KG1 (cell line): ENCODE measurements around the gene EXOC2.
"Not testable (repeated sequence)": the region's sequence is repeated elsewhere in the genome, so short reads cannot be mapped to it uniquely, and the experiment has no call there.

ENCODE experiments used
- DNase-seq: peaks from one replicate; lab custom pipeline; 2025; lab: John Stamatoyannopoulos, UW

Gene EXOC2

DNA sequence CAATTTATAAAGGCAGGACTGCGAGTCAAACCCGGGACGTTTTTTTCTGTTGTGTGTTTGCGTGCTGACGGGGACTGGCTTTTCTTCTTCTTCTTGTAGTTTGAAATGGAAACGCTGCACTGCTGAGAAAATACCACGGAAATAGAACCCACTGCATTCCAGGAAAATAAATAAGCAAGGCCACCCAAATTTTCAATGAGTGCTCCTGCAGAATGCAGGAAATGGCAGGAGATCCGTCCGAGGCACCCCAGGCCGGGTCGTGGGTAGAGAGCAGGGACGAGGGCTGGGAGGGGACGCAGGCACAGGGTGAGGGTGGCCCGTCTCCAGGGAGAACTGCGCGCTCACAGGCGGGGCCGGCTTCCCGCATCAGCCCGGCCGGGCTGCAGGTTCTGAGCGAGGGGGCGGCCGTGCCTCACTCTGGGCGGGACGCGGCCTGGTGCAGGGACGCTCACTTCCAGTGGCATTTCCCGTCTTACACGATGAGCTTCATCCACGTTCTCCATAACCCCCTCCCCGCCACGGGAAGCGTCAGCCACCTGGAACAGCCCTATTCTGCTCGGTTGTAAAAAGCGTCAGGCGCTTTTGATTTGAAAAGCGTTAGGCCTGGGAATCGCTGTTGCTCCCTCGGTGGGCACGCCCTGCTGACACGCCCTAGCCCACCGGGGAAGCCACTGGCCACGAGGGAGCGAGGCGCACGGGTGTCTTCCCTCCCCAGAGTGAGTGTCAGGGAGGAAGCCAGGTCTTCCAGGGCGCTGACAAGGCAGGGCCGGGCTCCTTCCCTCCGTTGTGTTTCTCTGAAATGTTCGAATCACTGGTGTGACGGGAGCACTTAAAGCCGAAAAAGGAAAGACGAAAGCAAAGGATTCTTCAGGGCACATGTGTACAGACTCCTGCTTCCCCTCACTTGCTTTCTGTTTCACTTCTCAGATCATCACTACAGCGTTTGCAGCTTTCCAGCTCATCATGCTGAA lies 17.9 kb upstream of the EXOC2 start:
- peak; percentile 33 for DNase-seq

DNA sequence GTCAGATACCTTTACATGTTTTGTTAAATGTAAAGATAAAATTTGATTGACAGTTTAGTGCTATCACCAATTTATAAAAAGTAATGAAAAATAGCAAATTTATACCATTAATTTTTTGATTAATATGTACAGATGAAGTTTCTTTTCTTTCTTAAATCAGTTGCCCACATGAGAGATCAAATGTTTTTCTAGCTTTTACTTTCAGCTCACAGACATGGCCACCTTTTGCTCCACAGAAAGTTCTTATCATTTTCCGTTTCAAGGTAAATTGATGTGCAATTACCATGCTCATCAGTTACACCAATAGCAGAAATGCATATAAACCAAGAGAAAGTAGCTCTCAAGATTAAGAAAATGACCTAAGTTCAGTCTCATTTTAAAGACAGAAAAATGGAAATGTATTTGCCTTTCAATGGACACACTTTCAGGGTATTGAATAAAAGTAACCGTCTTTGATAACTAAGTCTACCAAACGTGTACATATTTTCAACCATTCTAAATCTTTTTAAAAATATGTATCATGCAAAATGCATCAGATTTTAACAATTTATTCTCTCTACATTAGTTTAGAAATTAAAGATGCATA lies 16.6 kb upstream of the EXOC2 start:
- no peak for DNase-seq

DNA sequence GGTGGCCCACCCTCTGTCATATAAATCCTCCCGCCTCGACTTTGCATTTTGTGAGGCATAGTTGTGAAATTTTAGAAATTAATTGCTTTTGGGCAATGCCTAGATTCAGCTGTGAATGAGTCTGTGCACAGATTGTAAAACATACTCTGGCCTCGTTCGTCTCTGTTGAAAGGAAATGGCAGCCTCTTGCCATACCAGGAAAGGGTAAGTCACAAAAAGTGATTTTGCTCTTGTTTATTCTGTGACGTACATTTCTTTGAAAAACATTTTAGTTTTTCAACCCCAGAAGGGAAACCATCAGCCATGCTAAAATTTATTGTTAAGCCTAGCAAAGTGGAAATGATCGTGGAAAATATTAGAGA lies 15.3 kb upstream of the EXOC2 start:
- DNase-seq, result no peak

DNA sequence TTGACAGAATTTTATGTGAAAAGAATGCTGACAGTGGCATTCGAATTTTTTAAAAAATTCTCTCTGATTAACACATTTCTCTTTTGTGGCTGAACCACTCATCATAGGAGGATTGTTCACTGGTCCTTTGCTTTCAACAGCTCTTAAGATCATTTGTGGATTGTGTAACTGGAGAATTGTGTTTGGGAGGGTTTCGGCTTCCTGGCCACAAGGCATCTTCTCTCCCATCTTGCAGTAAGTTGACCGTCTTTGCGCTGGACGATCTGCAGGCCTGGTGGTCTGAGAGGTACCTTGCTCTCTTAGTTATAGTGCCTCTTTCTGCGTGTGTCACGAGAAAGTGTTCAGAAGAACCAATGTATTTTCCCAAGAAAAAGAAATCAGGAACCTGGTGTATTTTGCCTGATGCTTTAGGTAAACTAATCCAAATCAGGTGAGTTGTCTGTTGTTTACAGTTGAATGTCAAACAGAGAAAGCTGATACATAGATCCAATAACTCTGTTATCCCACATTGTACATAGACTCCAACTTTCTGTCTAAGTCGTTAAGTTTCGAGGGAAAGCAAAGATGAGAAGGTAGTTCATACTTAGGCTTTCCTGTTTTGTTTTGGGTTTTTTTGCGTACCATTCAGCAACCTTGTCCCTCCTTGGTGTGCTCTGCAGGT lies 14.8 kb upstream of the EXOC2 start:
- DNase-seq, result no peak

DNA sequence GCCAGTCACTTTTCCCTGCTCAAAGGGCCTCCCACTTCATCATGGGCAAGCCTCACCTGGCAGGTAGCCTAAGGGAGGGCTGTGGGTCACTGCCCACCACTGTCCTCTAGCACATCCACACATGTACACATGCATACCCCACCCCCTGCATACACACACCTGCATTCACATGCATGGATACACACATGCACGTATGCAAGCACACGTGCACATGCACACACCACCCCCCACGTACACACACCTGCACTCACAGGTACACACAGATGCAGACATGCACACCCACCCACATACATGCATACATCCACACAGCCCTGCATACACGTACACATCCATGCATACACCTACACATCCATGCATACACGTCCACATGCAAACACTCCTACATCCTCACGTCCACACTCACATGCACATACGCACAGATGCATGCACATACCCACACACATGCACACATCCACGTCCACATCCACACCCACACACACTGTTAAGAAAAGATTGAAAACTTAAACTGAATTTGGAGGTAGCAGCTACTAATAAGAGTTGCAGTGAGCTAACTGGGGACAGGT lies 14.0 kb upstream of the EXOC2 start:
- no peak for DNase-seq

DNA sequence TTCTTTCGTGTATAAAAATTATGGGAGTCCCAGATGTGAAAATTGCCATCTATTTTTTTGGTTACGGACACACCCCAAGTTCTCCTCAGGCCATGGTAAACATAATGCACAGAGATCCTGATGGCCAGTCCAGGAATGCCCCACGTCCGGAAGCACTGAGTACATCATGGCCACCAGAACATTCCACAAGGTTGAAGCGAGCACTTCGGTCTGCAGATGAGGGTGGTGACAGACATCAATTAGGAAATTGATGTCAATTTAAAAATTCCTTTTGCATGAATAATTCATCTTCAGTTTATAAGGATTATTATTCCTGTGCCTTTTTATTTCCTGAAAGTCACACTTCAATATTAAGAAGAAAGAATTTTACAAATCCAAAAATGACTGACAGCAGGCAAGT lies 13.2 kb upstream of the EXOC2 start:
- DNase-seq, result no peak

DNA sequence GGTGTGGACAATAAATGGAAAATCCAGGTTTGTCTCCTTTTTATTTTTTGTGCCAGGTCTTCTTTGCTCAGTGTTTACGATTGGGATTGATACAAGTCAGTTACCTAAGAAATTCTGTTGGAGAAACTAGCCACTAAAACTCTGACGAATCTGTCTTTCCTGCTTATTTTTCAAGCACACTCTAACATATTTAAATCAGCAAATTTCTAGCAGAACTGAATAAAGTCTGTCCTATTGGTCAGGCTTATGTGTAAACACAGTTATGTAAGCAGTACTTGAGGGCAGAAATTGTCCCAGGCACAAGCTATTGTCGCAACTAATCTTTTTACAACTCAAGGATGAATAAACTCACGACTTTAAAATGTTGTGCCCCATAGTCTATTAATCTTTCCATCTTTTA lies 12.1 kb upstream of the EXOC2 start:
- DNase-seq, result no peak

DNA sequence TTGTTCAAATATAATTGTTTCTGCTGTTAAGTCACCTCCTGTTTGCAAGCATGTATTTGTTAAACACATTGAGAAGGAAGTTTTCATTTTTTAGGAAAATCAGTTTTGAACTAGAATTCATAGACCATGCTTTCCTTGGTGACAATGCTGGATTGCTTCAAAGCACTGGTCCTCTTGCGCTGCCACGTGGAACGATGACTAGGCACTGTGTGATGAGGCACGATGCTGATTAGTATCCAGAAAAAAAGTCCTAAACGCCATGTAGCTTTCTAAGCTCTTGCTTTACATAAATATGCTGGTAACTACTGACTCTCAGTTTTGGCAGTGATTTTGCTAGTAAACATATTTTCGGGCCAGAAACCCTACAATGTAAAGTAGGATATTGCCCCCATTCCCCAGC lies 11.1 kb upstream of the EXOC2 start:
- DNase-seq, result no peak

DNA sequence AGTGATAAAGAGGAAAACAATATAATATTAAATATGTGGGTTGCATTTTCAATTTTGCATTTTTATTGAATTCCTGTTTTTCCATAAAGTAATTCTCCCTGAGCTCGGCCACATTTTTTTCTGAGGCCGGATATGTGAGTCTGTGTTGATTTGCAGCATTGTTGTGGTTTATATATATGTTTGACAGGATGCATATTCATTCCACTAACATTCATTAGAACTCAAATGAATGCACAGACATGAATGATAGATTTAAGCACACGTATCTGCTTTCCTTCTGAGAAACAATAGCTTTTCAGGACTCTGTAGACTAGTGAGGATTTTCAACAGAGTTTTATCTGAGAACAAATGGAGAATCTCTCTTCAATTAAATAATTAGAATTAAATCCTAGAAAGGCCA lies 10.6 kb upstream of the EXOC2 start:
- DNase-seq, result no peak

DNA sequence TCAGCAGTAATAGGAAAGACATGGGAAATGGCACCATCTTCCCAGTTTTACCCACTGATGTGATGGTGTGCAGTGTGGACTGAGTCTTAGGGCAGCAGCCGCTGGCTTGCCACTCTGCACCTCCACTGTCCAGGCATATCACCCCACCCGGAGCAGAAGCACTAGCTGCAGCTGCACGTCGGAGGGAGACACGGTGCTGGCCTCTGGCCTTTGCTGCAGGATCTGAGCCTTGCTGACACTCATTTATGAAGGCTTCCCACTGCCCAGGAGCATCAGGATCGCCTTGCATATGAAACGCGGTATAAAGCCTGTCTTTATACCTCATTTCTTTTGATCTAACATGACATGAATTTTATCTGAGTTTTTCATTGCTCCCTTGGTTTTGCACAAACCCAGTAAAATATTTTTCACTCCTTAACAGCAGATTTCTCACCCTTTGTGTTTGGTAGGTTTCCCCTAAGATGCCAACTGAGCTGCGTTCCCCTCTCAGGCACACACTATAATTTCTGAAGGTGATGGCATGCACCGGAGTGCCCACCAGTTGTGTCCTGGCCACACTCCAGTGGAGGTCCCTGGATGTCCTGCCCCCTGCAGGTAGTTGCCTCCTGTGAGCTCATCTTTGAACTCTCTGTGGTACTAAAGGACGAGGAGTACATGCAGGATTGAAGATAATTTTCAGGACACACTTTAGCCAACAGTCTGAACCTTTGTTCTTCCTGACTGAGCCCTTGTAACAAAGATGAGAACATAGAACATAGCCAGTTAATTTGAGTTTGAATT lies 9.0 kb upstream of the EXOC2 start:
- DNase-seq, result no peak

DNA sequence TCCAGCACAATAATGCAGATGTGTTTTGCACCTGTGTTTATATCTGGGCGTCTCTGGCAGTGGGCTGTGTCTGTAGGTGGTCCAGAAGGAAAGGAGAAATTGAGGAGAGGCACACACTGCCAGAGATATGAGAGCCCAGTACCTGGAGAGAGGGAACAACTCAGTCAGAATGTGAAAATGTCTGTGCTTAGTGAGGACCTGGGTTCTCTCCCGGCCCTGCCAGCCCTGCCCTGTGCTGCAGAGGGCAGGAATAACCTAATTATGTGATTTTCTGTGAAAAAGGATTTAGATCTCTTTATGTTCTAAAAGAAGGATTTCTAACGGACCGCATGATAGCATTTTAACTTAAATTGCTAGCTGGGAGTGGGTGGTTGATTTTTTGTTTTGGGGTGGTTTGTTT lies 8.3 kb upstream of the EXOC2 start:
- no peak for DNase-seq

DNA sequence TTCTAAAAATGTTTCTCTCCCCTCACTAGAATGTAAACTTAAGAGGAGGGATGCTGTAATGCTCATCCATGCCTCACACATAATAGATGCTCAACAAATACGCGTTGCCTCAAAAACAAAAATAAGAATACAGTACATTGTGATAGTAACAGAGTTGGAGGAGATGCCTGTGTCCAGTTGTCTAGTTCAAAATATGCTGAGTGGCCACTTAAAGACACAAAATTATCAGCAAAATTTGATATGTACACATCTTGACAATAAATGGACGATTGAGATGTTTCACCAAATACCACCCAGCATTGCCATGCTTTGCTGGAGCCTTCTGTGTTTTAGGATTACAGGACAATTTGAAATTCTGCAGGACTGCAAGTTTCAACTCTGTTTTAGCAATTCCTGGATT lies 7.6 kb upstream of the EXOC2 start:
- no peak for DNase-seq

DNA sequence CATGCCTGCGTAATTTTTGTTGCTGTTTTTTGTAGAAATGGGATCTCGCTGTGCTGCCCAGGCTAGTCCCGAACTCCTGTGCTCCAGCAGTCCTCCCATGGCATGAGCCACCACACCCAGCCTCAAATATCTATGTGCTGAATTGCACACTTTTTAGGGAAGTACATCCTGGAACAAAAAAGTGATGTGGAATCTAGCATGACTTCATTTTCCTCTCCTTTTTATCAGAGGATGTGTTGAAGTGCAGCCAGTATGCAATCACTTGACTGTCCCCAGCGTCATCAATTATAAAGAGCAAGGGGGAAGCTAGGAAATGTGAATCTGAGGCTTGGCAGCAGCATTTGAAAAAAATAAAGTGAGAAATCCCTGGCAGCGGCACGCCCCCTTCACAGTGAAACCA lies 6.4 kb upstream of the EXOC2 start:
- no peak for DNase-seq

DNA sequence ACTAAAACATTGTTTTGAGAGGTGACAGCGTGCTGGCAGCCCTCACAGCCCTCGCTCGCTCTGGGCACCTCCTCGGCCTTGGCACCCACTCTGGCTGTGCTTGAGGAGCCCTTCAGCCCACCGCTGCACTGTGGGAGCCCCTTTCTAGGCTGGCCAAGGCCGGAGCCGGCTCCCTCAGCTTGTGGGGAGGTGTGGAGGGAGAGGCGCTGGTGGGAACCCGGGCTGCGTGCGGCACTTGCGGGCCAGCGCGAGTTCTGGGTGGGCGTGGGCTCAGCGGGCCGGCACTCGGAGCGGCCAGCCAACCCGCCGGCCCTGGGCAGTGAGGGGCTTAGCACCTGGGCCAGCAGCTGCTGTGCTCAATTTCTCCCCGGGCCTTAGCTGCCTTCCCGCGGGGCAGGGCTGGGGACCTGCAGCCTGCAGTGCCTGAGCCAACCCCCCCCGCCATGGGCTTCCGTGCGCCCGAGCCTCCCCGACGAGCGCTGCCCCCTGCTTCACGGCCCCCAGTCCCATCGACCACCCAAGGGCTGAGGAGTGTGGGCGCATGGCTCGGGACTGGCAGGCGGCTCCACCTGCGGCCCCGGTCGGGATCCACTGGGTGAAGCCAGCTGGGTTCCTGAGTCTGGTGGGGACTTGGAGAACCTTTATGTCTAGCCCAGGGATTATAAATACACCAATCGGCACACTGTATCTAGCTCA lies 1.6 kb upstream of the EXOC2 start:
- DNase-seq, result not testable (repeated sequence)

DNA sequence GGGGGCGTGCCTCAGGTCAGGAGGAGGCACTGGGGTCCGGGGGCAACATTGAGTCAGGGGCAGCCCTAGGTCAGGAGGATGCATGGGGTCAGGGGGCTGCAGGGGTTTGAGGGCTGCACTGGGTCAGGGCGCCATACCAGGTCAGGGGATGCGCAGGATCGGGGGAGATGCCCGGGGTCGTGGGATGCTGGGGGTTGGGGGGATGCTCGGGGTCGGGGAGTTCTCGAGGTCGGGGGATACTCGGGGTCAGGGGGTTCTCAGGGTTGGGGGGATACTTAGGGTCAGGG lies 727 bp upstream of the EXOC2 start:
- DNase-seq, result no peak

DNA sequence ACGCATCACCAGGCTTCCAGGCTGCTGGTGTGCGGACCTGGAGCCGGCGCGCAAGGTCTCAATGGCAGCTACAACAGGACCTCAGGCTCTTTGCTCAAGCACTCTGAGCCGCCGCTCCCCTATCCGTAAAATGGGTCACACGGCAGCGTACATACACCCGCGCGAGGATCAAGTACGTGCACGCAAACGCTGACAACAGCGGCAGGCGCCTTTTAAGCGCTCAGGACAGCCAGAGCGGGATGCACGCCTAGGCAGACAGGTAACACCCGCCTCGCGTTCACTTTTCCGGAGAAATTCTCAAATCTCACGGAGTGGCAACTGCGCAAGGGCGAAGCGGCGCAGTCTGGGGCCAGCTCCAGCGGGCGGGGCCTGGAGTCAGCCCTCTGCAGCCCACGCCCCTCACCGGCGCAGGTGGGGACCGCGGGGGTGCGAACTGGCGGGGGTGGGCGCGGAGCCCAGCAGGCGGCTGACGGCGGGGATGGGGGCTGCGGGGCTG lies 535 bp downstream of the EXOC2 start:
- DNase-seq, result peak; percentile 28

DNA sequence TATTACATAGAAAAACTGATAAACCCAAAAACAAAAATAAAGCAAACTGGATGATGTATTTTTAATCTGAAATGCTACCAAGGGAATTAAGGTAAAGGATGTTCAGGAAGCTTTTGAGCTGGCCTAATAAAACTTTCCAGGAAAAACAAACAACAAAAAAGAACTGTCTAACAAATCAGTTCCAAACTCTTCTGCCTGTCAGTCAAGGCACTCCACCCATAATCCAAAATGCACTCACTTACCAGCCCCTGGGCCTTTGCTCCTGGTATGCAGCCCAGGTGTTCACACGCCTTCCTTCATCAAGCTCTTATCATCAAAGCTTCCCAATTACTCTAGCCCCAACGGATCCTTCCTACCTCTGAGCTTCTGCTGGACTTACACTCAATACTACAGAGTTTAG lies 3.7 kb downstream of the EXOC2 start:
- no peak for DNase-seq

DNA sequence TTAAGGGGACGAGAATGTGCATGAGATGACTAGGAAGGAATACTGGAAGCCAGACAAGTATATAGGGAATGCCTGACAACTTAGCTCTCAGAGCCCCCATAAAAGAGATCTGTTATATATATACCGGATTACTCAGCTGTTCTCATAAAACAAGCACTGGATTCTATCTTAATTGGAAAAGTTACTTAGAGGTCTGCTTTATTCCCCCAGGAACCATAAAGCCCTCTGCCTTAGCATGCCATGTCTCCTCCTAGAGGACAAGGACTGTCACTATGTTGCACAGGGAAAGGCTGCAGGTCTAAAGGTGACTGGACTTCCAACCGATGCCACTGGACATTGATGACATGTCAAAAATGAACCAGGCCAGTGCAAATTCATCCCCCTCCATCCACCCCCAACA lies 6.4 kb downstream of the EXOC2 start:
- no peak for DNase-seq

DNA sequence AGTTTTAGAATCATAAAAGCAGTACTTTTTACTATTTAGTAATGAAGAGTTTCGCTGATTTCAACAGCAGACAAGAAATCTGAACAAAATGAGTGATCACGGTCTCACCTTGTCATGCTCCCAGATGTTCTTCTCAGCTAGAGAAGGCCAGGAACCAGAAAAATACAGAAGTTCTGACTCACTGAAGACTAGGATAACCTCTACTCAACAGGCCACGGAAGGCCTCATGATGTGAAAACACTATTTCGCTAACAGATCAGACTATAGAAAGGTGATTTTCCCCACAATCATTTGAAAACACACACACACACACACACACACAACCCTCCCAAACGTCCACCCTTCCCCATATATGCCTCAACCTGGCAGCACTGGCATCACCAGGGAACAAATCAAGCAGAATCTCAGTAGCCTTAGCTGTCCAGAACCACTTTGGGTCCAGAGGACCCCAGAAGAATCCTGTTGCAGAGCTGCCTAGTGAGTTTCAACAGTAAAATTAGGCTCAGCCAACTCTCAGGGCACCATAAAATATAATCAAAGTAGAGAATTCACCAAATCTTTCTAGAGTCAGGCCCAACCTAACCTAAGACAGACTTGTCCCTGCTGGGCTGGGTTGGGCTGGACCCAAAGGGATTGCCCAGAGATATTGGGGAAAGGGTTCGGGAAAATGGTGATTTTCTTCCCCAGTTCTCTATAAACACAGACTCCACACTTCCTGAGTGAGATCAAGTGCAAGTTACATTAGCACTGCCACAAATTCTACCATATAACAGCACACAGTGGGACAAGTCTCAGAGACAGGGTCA lies 7.9 kb downstream of the EXOC2 start:
- DNase-seq, result no peak

DNA sequence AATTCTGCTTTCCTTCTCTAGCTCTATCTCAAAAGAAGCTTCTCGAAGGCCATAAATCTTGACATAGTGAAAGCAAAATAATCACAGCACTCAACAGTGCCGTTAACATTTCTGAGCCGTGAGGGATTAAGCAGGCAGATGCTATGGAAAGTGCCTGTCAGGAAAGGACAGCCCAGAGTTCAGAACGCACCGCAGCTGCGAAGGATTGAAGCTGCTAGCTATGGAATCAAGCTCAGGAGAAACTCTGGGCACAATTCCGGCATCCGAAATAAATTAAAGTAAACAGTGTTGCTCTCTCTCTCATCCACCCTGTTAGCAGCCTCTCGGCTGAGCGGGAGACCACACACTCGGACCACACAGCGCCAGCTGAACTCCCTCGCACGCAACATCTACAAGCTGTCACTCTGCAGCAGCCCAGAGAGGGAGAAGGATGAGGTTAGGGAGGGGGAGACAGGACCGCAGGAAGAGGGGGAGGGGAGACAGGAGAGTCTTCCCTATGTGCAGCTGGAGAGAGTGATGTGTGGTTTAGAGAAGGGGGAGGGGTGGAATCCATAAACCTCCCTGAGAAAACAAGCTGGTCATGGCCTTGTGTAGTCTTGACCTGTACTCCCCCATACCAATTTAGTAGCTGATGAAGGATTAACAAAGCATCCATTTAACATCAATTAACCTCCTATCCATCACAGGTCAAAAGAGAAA lies 9.0 kb downstream of the EXOC2 start:
- no peak for DNase-seq
